Left ventricle myocardium inferior (tissue), 1 donor: Measurements from ENCODE around the gene SDK2. TPM values are rescaled to one million over a fixed set of nuclear protein-coding genes. Genes with fewer than 3 reads are reported as not detected.

Experiments
- DNase-seq: peaks from one replicate; pipeline ENCODE4 v3.0.0-alpha.2; 2020
- H3K27ac ChIP-seq: fragments of 200-600 bp; replicated peaks from 2 replicates; pipeline ENCODE4 v1.8.0; 2021
- H3K27me3 ChIP-seq: fragments of 200-600 bp; 2 replicates; pipeline ENCODE4 v1.8.0; 2021; ENCODE audit warnings: low read depth
- H3K36me3 ChIP-seq: fragments of 200-600 bp; 2 replicates; pipeline ENCODE4 v1.8.0; 2021
- H3K4me1 ChIP-seq: fragments of 200-600 bp; 2 replicates; pipeline ENCODE4 v1.8.0; 2021
- H3K4me3 ChIP-seq: fragments of 200-600 bp; 2 replicates; pipeline ENCODE4 v1.8.0; 2021; ENCODE audit warnings: mild to moderate bottlenecking, moderate library complexity
- H3K9me3 ChIP-seq: fragments of 200-600 bp; replicated peaks from 2 replicates; pipeline ENCODE4 v1.8.0; 2021
- CTCF ChIP-seq: fragments of 200-600 bp; IDR thresholded peaks from 2 replicates; pipeline ENCODE4 v1.8.0; 2021; ENCODE audit warnings: antibody characterized with exemption, mild to moderate bottlenecking, borderline replicate concordance
- intact Hi-C: fragments of 100-400 bp; cut with micrococcal nuclease; formaldehyde crosslinking; loops from one replicate; pipeline ENCODE4 v1.11.0; 2022
- total RNA-seq: library from RNA; stranded (reverse); fragmentation: NEBNext Ultra II Directional; extraction: Animal tissue kit (Norgen Biotek cat#: 25700); gene quantifications from one replicate; pipeline ENCODE4 v1.2.1, GENCODE V29; 2021
- donor health status: DM: no; HTN: yes; CAD: no; lungs with severe emphysema.

The SDK2 gene
- total RNA-seq, 1 donor from 2014 or later = 2.2 TPM

- no peaks in the 10 kb centered on the region for H3K36me3 ChIP-seq
- peaks cover 54% of the 10 kb centered on the region for H3K4me1 ChIP-seq
- TF ChIP-seq CTCF = peak; percentile 14
- H3K4me3 ChIP-seq = no peak overlapping the region
- no peaks in the 10 kb centered on the region for H3K27me3 ChIP-seq
- DNase-seq = peak; percentile 72
- no peaks in the 10 kb centered on the region for H3K9me3 ChIP-seq
- intact Hi-C loops = no loop called here
- H3K27ac ChIP-seq = peak overlapping the region; percentile 82
Measured at GRCh38 chr17:73359987-73360410, 284.2 kb downstream of the SDK2 start.

GRCh38 chr17:73359352-73359751 lies 284.9 kb downstream of the SDK2 start:
- DNase-seq = no peak
- Histone ChIP-seq H3K27ac (peak overlapping the region; percentile 82), H3K9me3 (no peaks in the 10 kb centered on the region), H3K4me1 (peaks cover 48% of the 10 kb centered on the region), H3K27me3 (no peaks in the 10 kb centered on the region), H3K36me3 (no peaks in the 10 kb centered on the region), H3K4me3 (no peak overlapping the region)
- intact Hi-C loops = no loop called here
- no peak for TF ChIP-seq CTCF

GRCh38 chr17:73358668-73359067 lies 285.6 kb downstream of the SDK2 start:
- peak; percentile 72 for DNase-seq
- H3K4me1 ChIP-seq = peaks cover 48% of the 10 kb centered on the region
- H3K36me3 ChIP-seq = no peaks in the 10 kb centered on the region
- no peak overlapping the region for H3K4me3 ChIP-seq
- H3K27ac ChIP-seq = peak overlapping the region; percentile 82
- no peaks in the 10 kb centered on the region for H3K27me3 ChIP-seq
- intact Hi-C loops = no loop called here
- TF ChIP-seq CTCF = no peak
- no peaks in the 10 kb centered on the region for H3K9me3 ChIP-seq

- peaks cover 48% of the 10 kb centered on the region for H3K4me1 ChIP-seq
- intact Hi-C loops = no loop called here
- H3K27me3 ChIP-seq = no peaks in the 10 kb centered on the region
- H3K27ac ChIP-seq = peak overlapping the region; percentile 82
- H3K9me3 ChIP-seq = no peaks in the 10 kb centered on the region
- DNase-seq = no peak
- H3K36me3 ChIP-seq = no peaks in the 10 kb centered on the region
- TF ChIP-seq CTCF = no peak
- no peak overlapping the region for H3K4me3 ChIP-seq
Measured at GRCh38 chr17:73357981-73358380, 286.3 kb downstream of the SDK2 start.

GRCh38 chr17:73357318-73357717 lies 286.9 kb downstream of the SDK2 start:
- intact Hi-C loops = no loop called here
- Histone ChIP-seq H3K27ac (peak overlapping the region; percentile 82), H3K9me3 (no peaks in the 10 kb centered on the region), H3K4me3 (no peak overlapping the region), H3K36me3 (no peaks in the 10 kb centered on the region), H3K27me3 (no peaks in the 10 kb centered on the region), H3K4me1 (peaks cover 48% of the 10 kb centered on the region)
- DNase-seq = peak; percentile 45
- no peak for TF ChIP-seq CTCF
